ENCODE results near the gene CD4. TPM values are rescaled to one million over a fixed set of nuclear protein-coding genes. Genes with fewer than 3 reads are reported as not detected.

CD4 gene
- total and polyA plus RNA-seq, 10 of the 15 experiments (the other 5 are each of a cell fraction or from before 2014, with no cell fraction given), result 0.24 to 1.6 (median 0.69) TPM

DNA sequence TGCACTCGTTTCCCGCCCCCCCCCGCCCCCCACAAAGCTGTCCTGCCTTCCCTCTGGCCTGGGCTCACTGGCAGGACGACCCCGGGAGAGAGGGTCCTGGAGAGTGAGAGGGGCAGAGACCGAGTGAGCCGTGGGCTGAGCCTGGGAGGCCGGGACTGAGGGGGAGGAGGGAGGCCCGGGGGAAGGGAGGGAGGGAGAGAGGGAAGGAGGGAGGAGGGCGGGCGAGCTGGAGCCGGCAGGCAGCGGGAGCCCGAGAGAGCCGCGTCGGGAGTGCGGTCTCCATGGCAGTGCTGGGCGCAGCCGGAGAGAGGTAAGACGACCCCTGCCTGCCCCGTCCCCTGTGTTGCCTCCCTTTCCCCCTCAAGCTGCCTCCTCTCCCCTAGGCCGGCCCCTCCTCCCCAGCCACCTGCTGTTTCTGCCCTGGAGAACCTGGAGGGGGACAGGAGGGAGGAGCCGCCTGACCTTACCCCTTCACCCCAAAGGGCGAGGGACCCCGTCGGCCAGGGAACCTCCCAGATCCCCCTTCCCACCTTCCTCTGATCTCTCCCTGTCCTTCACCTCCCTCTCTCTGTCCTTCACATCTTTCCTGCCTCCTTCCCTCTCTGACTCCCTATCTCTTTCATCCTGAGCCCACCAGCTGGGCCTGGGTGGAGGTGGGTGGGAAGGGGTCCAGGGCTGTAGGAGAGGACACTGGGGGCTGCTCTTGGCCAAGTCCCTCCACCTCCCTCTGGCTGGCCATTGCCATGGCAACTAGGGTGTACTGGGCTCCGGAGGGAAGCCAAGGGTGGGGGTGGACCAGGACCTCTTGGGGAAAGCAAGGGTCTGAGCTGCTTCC, 32.5 kb downstream of the CD4 start, which contains the start of gene GPR162 (continued):
- TF ChIP-seq STAT3 (IDR thresholded peaks at IDR 0.05; ENCODE audit: low read depth, low read length), result no peak

DNA sequence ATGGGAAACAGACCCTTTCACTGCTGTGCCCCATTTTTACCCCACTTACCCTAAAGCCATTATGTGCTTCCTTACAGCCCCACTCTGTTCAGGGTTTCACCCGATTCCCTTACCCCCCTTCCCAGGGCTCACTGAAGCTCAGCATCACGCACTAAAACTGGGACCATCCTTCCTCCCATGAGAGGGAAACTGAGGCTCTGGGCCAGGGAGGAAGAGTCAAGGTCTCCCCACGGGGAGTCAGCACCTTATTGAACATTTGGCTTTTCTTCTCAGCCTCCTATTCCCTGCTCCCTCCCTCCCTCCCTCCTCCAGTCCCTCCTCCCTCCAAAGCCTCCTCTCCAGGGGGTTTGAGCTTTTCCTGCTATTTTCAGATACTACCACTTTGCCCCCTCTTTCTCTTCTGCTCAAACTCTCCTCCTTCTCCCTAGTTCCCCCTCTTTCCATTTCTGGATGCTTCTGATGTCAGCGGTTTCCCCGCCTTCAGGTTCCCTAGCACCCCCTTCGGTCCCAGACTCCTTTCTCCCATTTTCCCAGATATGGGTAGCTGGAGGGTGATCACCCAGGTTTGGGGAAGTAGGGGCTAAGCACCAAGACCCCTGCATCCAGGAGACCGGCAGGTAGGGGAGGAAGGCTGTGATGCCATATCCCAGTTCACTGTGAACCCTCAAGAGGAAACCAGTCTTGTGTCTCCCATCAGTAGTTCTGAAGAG, 33.3 kb downstream of the CD4 start:
- Histone ChIP-seq H3K79me2 (ENCODE audit: control insufficient read depth, insufficient read depth, low read length) (no peaks in the 10 kb centered on the region), H3K4me2 (ENCODE audit: control insufficient read depth, insufficient read depth) (no peak overlapping the region), H4K20me1 (ENCODE audit: control insufficient read depth, insufficient read depth) (no peaks in the 10 kb centered on the region), H3K36me3 (ENCODE audit: control insufficient read depth in 2 of 2, insufficient read depth in 2 of 2, low read length in 1 of 2) (no peaks in the 10 kb centered on the region), H3K27ac (ENCODE audit: control insufficient read depth, insufficient read depth) (no peak overlapping the region), H3K27me3 (replicated peaks in 1 of 2; ENCODE audit: control insufficient read depth in 2 of 2, insufficient read depth in 2 of 2, low read length in 1 of 2) (peaks cover 15 to 23% of the 10 kb centered on the region in 2 experiments), H2AFZ (ENCODE audit: control insufficient read depth, low read depth, low read length) (no peak overlapping the region), H3K4me1 (ENCODE audit: control insufficient read depth, insufficient read depth, low read length) (no peaks in the 10 kb centered on the region; the same call in 1 of the 2 replicates), H3K9me3 (replicated peaks; ENCODE audit: control insufficient read depth, insufficient read depth, low read length) (no peaks in the 10 kb centered on the region), H3K9ac (ENCODE audit: control insufficient read depth, insufficient read depth, low read length) (no peak overlapping the region), H3K4me3 (no peak overlapping the region)
- CTCF ChIA-PET, result interaction anchor here (0.7 to 4.2 kb wide), 6 partner anchors 14 to 259 kb away, joined by 3 to 16 read pairs (median 4); partner anchors contain the start of gene MLF2
- ATAC-seq (no peak), DNase-seq (ENCODE audit: low read depth, low spot score) (no peak), FAIRE-seq (no peak)
- no TSS peak for BruUV-seq (replicated peaks)
- RAD21 ChIA-PET (ENCODE audit: unreplicated experiment), result interaction anchor here (1.1 kb wide), 1 partner anchor 54 kb away, joined by 3 read pairs; no protein-coding TSS in a partner anchor
- POLR2A ChIA-PET, result interaction anchor here (0.9 kb wide), 1 partner anchor 69 kb away, joined by 3 read pairs; no protein-coding TSS in a partner anchor
- intact Hi-C loops (cut with micrococcal nuclease; ENCODE audit: unreplicated experiment), result no loop called here
- SMC1A ChIA-PET (ENCODE audit: uncharacterized antibody, unreplicated experiment), result interaction anchor here (1.0 kb wide), 1 partner anchor 69 kb away, joined by 4 read pairs; the partner anchor contains the start of gene MLF2
- TF ChIP-seq, protein P1, sequence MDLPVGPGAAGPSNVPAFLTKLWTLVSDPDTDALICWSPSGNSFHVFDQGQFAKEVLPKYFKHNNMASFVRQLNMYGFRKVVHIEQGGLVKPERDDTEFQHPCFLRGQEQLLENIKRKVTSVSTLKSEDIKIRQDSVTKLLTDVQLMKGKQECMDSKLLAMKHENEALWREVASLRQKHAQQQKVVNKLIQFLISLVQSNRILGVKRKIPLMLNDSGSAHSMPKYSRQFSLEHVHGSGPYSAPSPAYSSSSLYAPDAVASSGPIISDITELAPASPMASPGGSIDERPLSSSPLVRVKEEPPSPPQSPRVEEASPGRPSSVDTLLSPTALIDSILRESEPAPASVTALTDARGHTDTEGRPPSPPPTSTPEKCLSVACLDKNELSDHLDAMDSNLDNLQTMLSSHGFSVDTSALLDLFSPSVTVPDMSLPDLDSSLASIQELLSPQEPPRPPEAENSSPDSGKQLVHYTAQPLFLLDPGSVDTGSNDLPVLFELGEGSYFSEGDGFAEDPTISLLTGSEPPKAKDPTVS (IDR thresholded peaks at IDR 0.05; ENCODE audit: low read depth, low read length), result no peak
- TF ChIP-seq KLF5 (IDR thresholded peaks at IDR 0.05; ENCODE audit: partially characterized antibody), result no peak
- TF ChIP-seq NR2F1 (conservative IDR thresholded peaks at IDR 0.05), result no peak
- TF ChIP-seq FOXK2 (IDR thresholded peaks at IDR 0.05), result no peak
- no peak for TF ChIP-seq TAF1 (IDR thresholded peaks at IDR 0.05; ENCODE audit: borderline replicate concordance, low read depth, low read length)
- TF ChIP-seq, protein P2, sequence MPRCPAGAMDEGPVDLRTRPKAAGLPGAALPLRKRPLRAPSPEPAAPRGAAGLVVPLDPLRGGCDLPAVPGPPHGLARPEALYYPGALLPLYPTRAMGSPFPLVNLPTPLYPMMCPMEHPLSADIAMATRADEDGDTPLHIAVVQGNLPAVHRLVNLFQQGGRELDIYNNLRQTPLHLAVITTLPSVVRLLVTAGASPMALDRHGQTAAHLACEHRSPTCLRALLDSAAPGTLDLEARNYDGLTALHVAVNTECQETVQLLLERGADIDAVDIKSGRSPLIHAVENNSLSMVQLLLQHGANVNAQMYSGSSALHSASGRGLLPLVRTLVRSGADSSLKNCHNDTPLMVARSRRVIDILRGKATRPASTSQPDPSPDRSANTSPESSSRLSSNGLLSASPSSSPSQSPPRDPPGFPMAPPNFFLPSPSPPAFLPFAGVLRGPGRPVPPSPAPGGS (IDR thresholded peaks at IDR 0.05; ENCODE audit: borderline replicate concordance, insufficient read depth, low read depth, low read length, poor library complexity, severe bottlenecking), result no peak
- TF ChIP-seq CHD2 (IDR thresholded peaks at IDR 0.05; ENCODE audit: borderline replicate concordance, low read depth, low read length), result no peak
- no peak for TF ChIP-seq BACH1 (IDR thresholded peaks at IDR 0.05; ENCODE audit: borderline replicate concordance)
- TF ChIP-seq STAT3 (IDR thresholded peaks at IDR 0.05; ENCODE audit: low read depth, low read length), result no peak
- no peak for TF ChIP-seq CHD4 (IDR thresholded peaks at IDR 0.05)
- TF ChIP-seq, protein P3, sequence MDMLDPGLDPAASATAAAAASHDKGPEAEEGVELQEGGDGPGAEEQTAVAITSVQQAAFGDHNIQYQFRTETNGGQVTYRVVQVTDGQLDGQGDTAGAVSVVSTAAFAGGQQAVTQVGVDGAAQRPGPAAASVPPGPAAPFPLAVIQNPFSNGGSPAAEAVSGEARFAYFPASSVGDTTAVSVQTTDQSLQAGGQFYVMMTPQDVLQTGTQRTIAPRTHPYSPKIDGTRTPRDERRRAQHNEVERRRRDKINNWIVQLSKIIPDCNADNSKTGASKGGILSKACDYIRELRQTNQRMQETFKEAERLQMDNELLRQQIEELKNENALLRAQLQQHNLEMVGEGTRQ (IDR thresholded peaks at IDR 0.05; ENCODE audit: borderline replicate concordance, low read depth, low read length), result no peak
- TF ChIP-seq, protein P4, sequence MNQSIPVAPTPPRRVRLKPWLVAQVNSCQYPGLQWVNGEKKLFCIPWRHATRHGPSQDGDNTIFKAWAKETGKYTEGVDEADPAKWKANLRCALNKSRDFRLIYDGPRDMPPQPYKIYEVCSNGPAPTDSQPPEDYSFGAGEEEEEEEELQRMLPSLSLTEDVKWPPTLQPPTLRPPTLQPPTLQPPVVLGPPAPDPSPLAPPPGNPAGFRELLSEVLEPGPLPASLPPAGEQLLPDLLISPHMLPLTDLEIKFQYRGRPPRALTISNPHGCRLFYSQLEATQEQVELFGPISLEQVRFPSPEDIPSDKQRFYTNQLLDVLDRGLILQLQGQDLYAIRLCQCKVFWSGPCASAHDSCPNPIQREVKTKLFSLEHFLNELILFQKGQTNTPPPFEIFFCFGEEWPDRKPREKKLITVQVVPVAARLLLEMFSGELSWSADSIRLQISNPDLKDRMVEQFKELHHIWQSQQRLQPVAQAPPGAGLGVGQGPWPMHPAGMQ (IDR thresholded peaks at IDR 0.05; ENCODE audit: borderline replicate concordance), result no peak
- TF ChIP-seq RAD21 (IDR thresholded peaks at IDR 0.05; ENCODE audit: insufficient read depth, low read depth, low read length), result no peak
- in situ Hi-C loops (cut with MboI), result no loop called here
- 39% methylated on average over 6 of the region's 7 CpGs for WGBS (ENCODE audit: insufficient coverage, insufficient replicate concordance, low lambda C conversion rate, missing lambda C conversion rate)

Data from GM12878 (cell line).